WTC11 (cell line): ENCODE measurements around the gene NCKIPSD.

ENCODE experiments used
- NFYB ChIP-seq: sonication (generic); formaldehyde crosslinking; conservative IDR thresholded peaks from 2 replicates; pipeline ENCODE4 v1.8.0; 2022; ENCODE audit warnings: low read depth, missing genetic modification reagents
- NR3C1 ChIP-seq: sonication (generic); formaldehyde crosslinking; conservative IDR thresholded peaks from 2 replicates; pipeline ENCODE4 v1.8.1; 2023; ENCODE audit warnings: low read depth, mild to moderate bottlenecking, missing genetic modification reagents
- TF ChIP-seq, protein P1 (sequence below): sonication (generic); formaldehyde crosslinking; IDR thresholded peaks from 2 replicates; pipeline ENCODE4 v1.8.1; 2023; ENCODE audit warnings: mild to moderate bottlenecking, missing genetic modification reagents, moderate library complexity
- TF ChIP-seq, protein P2 (sequence below): fragments of 200-600 bp; IDR thresholded peaks from 2 replicates; pipeline ENCODE4 v1.8.0; 2022; ENCODE audit warnings: antibody characterized with exemption
- TF ChIP-seq, protein P3 (sequence below): sonication (generic); formaldehyde crosslinking; IDR thresholded peaks from 2 replicates; pipeline ENCODE4 v1.8.0; 2023; ENCODE audit warnings: missing genetic modification reagents, mild to moderate bottlenecking, borderline replicate concordance
- TF ChIP-seq, protein P4 (sequence below): sonication (generic); formaldehyde crosslinking; IDR thresholded peaks from 2 replicates; pipeline ENCODE4 v1.8.0; 2022; ENCODE audit warnings: mild to moderate bottlenecking, missing genetic modification reagents

DNA sequence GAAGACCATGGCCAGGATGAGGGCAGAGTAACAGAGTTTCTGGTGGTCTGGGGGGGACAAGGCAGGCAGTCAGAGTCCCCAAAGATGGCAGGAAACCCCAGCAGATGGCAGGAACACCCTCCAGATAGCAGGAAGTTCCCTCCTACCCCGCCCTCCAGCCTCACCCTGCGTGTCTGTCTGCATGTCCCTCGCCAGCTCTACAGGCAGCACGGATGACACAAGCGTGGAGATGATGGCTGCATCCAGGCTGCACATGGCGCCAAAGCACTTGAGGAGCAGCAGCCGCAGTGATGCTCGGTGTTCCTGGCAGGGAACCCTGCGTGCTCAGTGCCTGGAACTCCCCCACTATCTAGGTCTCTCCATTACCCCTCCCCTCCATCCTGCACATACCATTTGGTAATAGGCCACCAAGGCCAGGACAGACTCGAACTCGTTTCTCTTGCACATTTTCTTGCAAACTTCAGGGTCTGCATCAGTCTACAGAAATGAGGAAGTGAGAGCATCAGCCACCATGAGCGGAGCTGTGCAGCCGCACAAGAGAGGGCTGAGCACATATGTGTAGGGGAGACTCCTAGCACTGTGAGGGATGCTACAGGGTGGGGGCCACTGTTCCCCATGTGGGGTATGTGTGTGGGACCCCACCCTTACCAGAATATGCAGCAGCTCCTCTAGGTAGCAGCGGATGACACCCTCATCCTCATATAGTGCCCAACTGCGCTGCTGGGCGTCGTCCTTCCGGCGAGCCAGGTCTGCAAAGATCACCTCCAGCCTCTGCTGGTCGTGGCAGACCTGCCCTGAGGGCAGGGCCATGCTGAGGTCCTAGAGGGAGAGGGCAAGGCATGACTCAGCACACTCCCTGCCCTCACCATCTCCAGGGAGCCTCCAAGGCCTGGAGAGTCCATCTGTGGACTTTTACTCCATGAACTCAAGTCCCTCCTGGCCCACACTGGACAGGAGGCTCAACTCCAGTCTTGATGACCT, 6.0 kb downstream of the NCKIPSD start:
- TF ChIP-seq, protein P1, sequence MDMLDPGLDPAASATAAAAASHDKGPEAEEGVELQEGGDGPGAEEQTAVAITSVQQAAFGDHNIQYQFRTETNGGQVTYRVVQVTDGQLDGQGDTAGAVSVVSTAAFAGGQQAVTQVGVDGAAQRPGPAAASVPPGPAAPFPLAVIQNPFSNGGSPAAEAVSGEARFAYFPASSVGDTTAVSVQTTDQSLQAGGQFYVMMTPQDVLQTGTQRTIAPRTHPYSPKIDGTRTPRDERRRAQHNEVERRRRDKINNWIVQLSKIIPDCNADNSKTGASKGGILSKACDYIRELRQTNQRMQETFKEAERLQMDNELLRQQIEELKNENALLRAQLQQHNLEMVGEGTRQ (CRISPR knock-in tag) = no peak
- no peak for TF ChIP-seq NR3C1 (CRISPR knock-in tag)
- TF ChIP-seq, protein P2, sequence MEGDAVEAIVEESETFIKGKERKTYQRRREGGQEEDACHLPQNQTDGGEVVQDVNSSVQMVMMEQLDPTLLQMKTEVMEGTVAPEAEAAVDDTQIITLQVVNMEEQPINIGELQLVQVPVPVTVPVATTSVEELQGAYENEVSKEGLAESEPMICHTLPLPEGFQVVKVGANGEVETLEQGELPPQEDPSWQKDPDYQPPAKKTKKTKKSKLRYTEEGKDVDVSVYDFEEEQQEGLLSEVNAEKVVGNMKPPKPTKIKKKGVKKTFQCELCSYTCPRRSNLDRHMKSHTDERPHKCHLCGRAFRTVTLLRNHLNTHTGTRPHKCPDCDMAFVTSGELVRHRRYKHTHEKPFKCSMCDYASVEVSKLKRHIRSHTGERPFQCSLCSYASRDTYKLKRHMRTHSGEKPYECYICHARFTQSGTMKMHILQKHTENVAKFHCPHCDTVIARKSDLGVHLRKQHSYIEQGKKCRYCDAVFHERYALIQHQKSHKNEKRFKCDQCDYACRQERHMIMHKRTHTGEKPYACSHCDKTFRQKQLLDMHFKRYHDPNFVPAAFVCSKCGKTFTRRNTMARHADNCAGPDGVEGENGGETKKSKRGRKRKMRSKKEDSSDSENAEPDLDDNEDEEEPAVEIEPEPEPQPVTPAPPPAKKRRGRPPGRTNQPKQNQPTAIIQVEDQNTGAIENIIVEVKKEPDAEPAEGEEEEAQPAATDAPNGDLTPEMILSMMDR = no peak
- TF ChIP-seq NFYB (CRISPR knock-in tag) = no peak
- TF ChIP-seq, protein P3, sequence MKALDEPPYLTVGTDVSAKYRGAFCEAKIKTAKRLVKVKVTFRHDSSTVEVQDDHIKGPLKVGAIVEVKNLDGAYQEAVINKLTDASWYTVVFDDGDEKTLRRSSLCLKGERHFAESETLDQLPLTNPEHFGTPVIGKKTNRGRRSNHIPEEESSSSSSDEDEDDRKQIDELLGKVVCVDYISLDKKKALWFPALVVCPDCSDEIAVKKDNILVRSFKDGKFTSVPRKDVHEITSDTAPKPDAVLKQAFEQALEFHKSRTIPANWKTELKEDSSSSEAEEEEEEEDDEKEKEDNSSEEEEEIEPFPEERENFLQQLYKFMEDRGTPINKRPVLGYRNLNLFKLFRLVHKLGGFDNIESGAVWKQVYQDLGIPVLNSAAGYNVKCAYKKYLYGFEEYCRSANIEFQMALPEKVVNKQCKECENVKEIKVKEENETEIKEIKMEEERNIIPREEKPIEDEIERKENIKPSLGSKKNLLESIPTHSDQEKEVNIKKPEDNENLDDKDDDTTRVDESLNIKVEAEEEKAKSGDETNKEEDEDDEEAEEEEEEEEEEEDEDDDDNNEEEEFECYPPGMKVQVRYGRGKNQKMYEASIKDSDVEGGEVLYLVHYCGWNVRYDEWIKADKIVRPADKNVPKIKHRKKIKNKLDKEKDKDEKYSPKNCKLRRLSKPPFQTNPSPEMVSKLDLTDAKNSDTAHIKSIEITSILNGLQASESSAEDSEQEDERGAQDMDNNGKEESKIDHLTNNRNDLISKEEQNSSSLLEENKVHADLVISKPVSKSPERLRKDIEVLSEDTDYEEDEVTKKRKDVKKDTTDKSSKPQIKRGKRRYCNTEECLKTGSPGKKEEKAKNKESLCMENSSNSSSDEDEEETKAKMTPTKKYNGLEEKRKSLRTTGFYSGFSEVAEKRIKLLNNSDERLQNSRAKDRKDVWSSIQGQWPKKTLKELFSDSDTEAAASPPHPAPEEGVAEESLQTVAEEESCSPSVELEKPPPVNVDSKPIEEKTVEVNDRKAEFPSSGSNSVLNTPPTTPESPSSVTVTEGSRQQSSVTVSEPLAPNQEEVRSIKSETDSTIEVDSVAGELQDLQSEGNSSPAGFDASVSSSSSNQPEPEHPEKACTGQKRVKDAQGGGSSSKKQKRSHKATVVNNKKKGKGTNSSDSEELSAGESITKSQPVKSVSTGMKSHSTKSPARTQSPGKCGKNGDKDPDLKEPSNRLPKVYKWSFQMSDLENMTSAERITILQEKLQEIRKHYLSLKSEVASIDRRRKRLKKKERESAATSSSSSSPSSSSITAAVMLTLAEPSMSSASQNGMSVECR = no peak
- TF ChIP-seq, protein P4, sequence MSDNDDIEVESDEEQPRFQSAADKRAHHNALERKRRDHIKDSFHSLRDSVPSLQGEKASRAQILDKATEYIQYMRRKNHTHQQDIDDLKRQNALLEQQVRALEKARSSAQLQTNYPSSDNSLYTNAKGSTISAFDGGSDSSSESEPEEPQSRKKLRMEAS = no peak
